Dedifferentiated amniotic fluid mesenchymal stem cell (primary cell): ENCODE results near the gene TOLLIP.
"Not testable (repeated sequence)": the region's sequence is repeated elsewhere in the genome, so short reads cannot be mapped to it uniquely, and the experiment has no call there.

ENCODE experiments used
- DNase-seq: peaks from one replicate; pipeline ENCODE4 v3.0.0-alpha.2; 2016; ENCODE audit errors: extremely low spot score

Gene TOLLIP

GRCh38 chr11:1343391-1344055 lies 34.1 kb upstream of the TOLLIP start:
- no peak for DNase-seq

DNA sequence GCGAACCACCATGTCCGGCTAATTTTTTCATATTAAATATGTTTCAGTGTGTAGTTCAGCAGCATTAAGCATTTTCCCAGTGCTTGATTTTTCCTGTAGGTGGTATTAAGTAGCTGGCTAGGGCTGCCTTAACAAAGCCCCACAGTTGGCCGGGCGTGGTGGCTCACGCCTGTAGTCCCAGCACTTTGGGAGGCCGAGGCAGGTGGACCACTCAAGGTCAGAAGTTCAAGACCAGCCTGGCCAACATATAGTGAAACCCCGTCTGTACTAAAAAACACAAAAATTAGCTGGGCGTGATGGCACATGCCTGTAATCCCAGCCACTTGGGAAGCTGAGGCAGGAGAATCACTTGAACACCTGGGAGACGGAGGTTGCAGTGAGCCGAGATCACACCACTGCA lies 33.5 kb upstream of the TOLLIP start:
- no peak for DNase-seq

DNA sequence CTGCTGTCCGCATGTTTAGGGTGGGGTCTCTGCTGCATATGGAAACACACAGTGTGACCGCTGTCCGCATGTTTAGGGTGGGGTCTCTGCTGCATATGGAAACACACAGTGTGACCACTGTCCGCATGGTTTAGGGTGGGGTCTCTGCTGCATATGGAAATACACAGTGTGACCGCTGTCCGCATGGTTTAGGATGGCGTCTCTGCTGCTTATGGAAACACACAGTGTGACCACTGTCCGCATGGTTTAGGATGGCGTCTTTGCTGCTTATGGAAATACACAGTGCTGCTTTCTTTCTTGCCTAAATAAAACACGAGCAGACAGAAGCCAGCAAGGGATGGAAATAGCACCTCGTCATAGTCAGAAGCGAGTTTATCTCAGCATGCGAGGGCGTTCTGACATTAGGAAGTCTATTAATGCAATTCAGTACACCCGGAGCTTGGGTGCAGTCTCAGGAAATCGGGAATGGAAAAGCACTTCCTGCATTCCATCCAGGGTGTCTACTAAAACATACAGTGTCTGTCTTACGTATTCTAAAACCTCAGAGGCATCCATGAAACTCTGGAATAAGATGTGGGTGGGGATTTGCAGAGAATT lies 32.6 kb upstream of the TOLLIP start:
- no peak for DNase-seq

- DNase-seq: not testable (repeated sequence)
Observed at GRCh38 chr11:1341226-1341625, 31.8 kb upstream of the TOLLIP start.

- no peak for DNase-seq
Observed at GRCh38 chr11:1340111-1340510, 30.7 kb upstream of the TOLLIP start.

DNA sequence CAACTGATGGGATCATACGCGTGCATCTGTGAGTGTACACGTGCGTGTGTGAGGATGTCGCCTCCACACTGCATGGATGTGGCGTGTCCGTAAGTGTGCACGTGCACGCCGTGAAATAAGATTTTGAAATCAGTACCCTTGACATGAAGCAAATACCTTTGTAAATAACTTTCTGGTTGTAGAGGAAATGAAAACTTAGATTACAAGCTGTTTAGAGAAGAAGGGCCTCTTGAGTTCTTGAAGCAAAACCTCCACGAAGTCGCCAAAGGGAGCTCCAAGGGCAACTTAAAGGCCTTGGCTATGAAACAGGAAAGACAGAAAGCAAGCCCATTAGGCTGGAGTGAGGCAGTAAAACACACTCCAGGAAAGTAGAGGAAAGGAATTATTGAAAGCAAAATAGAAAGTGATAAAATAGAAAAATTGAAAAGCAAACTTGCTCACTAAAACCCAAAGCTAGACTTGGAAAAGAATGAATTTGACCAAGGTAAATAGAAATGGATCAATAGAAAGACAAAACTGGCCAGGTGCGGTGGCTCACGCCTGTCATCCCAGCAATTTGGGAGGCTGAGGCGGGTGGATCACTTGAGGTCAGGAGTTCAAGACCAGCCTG lies 29.7 kb upstream of the TOLLIP start:
- DNase-seq: no peak

GRCh38 chr11:1338201-1339065 lies 29.0 kb upstream of the TOLLIP start:
- DNase-seq: no peak

DNA sequence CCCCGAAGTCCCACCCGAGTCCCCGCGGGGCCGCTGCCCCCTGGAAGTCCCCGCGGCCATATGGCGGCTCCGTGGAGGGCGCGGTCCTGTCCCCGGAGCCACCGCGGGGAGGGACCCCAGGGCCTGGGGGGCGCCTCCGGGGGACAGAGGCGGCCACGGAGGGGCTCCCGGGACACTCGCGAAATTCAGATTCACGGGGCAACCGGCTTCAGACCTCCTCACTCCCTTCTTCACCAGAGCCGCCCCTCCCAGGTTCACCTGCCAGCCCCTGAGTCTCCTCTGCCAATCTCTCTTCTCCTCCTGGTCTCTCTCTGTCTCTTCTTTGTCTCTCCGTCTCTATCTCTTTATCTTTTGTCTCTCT lies 28.2 kb upstream of the TOLLIP start:
- DNase-seq: no peak

GRCh38 chr11:1336836-1337646 lies 27.6 kb upstream of the TOLLIP start:
- DNase-seq: no peak

- peak; percentile 72 for DNase-seq
Observed at GRCh38 chr11:1335811-1336761, 26.7 kb upstream of the TOLLIP start.

GRCh38 chr11:1335264-1335810 lies 25.9 kb upstream of the TOLLIP start:
- no peak for DNase-seq

GRCh38 chr11:1333860-1334259 lies 24.4 kb upstream of the TOLLIP start:
- no peak for DNase-seq

GRCh38 chr11:1333091-1333772 lies 23.8 kb upstream of the TOLLIP start:
- no peak for DNase-seq

GRCh38 chr11:1330473-1330872 lies 21.0 kb upstream of the TOLLIP start:
- no peak for DNase-seq

DNA sequence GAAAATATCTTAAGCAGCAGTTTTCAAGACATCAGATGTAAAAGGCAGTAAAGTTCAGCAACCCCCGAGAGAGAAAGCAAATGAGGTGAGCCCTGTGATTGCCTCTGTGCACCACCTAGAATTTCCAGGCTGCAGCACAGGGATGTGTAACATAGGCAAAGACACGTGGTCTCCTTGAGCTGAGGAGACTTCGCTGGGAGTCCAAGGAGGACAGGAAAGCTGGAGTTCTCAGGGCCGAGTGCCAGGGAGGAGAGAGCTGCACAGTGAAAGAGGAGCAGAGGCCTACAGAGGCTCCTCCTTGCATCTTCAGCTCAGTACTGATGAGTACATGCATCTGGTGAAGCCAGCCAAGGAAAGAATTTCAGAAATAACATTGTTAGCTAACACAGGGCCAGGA lies 17.6 kb upstream of the TOLLIP start:
- DNase-seq: no peak

DNA sequence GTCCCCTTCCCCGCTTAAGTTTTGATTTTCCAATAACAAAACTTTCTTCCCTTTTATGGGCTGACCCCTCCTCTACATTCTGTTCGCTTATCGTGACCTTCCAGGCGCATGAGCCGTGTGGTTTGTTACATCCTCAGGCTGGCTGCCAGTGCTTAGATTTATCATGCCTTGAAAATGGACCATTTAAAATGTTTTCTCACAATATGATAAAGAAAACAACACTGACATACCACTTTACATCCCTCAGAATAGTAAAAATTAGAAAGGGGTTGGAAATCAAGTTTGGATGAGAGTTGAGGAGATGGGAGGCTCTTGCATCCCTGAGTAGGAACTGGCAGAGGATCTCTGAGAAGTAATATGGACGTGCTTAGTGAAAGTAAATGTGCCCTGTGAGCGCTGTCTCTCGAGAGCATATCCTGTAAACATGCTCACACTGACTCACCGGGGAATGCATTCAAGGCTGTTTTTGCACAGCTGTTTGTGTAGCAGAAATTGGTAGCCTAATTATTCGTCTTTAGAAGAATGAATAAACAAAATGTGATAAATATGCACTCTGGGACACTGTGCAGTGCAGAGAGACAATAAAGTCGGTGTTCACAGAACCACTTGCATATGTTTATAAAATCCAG lies 17.1 kb upstream of the TOLLIP start:
- DNase-seq: no peak

- no peak for DNase-seq
Observed at GRCh38 chr11:1323774-1324173, 14.3 kb upstream of the TOLLIP start.

GRCh38 chr11:1317993-1318392 lies 8.6 kb upstream of the TOLLIP start:
- no peak for DNase-seq

- DNase-seq: no peak
Observed at GRCh38 chr11:1317432-1317831, 8.0 kb upstream of the TOLLIP start.
